ENCODE data around the gene CDS2. TPM values are rescaled to one million over a fixed set of nuclear protein-coding genes. Genes with fewer than 3 reads are reported as not detected.

CDS2 gene
- total RNA-seq, 1 donor: 25.3 TPM

DNA sequence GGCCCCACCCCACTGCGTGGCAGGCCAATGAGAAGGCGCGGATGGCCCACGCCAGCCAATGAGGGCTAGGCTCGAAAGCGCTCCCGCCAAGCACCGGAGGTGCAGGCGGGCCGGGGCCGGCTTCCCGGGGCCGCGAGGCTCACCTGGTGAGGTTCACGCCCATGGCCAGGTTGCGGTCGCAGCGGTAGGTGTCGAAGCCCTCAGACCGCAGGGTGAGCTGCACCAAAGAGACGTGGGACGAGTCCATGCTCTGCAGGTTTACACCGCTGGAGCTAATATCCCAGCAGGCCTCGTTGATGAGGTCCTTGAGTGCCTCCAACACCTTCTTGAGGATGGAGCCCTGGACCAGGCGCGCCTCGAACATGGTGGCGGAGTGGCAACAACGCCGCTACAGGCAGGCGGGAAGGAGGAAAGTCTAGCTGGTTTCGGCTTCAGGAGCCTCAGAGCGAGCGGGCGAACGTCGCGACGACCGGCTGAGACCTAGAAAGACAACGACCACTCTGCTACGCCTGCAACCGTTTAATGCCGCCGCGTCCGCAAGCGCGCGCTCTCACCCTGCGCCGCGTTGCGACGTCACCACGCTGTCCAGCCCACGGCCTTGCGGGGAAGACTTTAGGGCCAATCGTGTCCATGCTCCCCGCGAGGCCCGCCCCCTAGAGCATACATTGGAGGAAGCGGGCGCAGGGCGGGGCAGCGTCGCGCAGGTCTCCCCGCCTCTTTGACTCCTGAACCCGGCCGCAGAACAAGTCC, 7.2 kb upstream of the CDS2 start, which contains the start of gene PCNA:
Gene PCNA, minus strand, starts transcription at position 524 of the 750 bp plus-strand sequence. Its CDS starts 160 bp downstream, at position 364.
- Histone ChIP-seq H3K27ac (ENCODE audit: low read depth, low read length) (peak within 1 kb of the TSS; percentile 84), H3K79me2 (ENCODE audit: insufficient read depth, low read length) (peaks cover 39% of the 10 kb centered on the region), H3K4me3 (ENCODE audit: insufficient read depth, low read length) (peak within 1 kb of the TSS; percentile 97), H4K20me1 (ENCODE audit: insufficient read depth, low read length) (peaks cover 15% of the 10 kb centered on the region), H3K4me2 (ENCODE audit: insufficient read depth, low read length) (peak within 1 kb of the TSS; percentile 99), H3K9me3 (ENCODE audit: low read depth, low read length) (no peaks in the 10 kb centered on the region), H2AFZ (ENCODE audit: low read length) (peak within 1 kb of the TSS; percentile 97), H3K27me3 (ENCODE audit: insufficient read depth, low read length) (no peaks in the 10 kb centered on the region), H3K36me3 (ENCODE audit: insufficient read depth, low read length) (peaks cover 29% of the 10 kb centered on the region), H3K4me1 (ENCODE audit: insufficient read depth, low read length) (peaks cover 22% of the 10 kb centered on the region)
- peak; percentile 99 for DNase-seq (ENCODE audit: insufficient read length, low spot score, missing footprints)
- TF ChIP-seq, protein P1, sequence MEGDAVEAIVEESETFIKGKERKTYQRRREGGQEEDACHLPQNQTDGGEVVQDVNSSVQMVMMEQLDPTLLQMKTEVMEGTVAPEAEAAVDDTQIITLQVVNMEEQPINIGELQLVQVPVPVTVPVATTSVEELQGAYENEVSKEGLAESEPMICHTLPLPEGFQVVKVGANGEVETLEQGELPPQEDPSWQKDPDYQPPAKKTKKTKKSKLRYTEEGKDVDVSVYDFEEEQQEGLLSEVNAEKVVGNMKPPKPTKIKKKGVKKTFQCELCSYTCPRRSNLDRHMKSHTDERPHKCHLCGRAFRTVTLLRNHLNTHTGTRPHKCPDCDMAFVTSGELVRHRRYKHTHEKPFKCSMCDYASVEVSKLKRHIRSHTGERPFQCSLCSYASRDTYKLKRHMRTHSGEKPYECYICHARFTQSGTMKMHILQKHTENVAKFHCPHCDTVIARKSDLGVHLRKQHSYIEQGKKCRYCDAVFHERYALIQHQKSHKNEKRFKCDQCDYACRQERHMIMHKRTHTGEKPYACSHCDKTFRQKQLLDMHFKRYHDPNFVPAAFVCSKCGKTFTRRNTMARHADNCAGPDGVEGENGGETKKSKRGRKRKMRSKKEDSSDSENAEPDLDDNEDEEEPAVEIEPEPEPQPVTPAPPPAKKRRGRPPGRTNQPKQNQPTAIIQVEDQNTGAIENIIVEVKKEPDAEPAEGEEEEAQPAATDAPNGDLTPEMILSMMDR (IDR thresholded peaks at IDR 0.05; ENCODE audit: extremely low read depth, low read depth, low read length): no peak

DNA sequence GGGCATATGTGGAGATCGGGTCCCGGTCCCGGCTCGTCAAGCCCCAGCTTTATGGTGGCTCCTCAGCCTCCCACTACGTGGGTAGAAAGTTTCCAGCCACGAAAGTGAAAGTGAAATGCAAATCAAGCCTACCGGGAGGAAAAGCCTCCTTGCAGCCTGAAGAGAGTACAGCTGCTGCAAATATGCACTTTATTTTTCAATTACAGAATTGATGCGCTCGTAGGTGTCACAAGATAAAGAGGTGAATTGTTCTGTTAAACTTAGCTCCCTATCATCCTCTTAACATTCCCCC, 6.7 kb upstream of the CDS2 start:
- peak overlapping the region; percentile 97 for H3K4me3 ChIP-seq (ENCODE audit: insufficient read depth, low read length)
- H3K27ac ChIP-seq (ENCODE audit: low read depth, low read length): peak overlapping the region; percentile 84
- peak overlapping the region; percentile 99 for H3K4me2 ChIP-seq (ENCODE audit: insufficient read depth, low read length)
- peaks cover 15% of the 10 kb centered on the region for H4K20me1 ChIP-seq (ENCODE audit: insufficient read depth, low read length)
- H3K79me2 ChIP-seq (ENCODE audit: insufficient read depth, low read length): peaks cover 39% of the 10 kb centered on the region
- no peaks in the 10 kb centered on the region for H3K27me3 ChIP-seq (ENCODE audit: insufficient read depth, low read length)
- peak overlapping the region; percentile 89 for H2AFZ ChIP-seq (ENCODE audit: low read length)
- peaks cover 23% of the 10 kb centered on the region for H3K36me3 ChIP-seq (ENCODE audit: insufficient read depth, low read length)
- TF ChIP-seq, protein P1 (IDR thresholded peaks at IDR 0.05; ENCODE audit: extremely low read depth, low read depth, low read length): no peak
- no peak for DNase-seq (ENCODE audit: insufficient read length, low spot score, missing footprints)
- H3K4me1 ChIP-seq (ENCODE audit: insufficient read depth, low read length): peaks cover 22% of the 10 kb centered on the region
- H3K9me3 ChIP-seq (ENCODE audit: low read depth, low read length): no peaks in the 10 kb centered on the region

- TF ChIP-seq, protein P1 (IDR thresholded peaks at IDR 0.05; ENCODE audit: extremely low read depth, low read depth, low read length): no peak
- no peaks in the 10 kb centered on the region for H3K9me3 ChIP-seq (ENCODE audit: low read depth, low read length)
- H3K36me3 ChIP-seq (ENCODE audit: insufficient read depth, low read length): no peaks in the 10 kb centered on the region
- peaks cover 29% of the 10 kb centered on the region for H3K79me2 ChIP-seq (ENCODE audit: insufficient read depth, low read length)
- no peak overlapping the region for H2AFZ ChIP-seq (ENCODE audit: low read length)
- no peak overlapping the region for H3K27ac ChIP-seq (ENCODE audit: low read depth, low read length)
- no peak overlapping the region for H3K4me2 ChIP-seq (ENCODE audit: insufficient read depth, low read length)
- peaks cover 15% of the 10 kb centered on the region for H4K20me1 ChIP-seq (ENCODE audit: insufficient read depth, low read length)
- no peaks in the 10 kb centered on the region for H3K27me3 ChIP-seq (ENCODE audit: insufficient read depth, low read length)
- H3K4me1 ChIP-seq (ENCODE audit: insufficient read depth, low read length): peaks cover 20% of the 10 kb centered on the region
- DNase-seq (ENCODE audit: insufficient read length, low spot score, missing footprints): peak; percentile 62
- H3K4me3 ChIP-seq (ENCODE audit: insufficient read depth, low read length): no peak overlapping the region
Measured at GRCh38 chr20:5122873-5123260, 3.9 kb upstream of the CDS2 start.

DNA sequence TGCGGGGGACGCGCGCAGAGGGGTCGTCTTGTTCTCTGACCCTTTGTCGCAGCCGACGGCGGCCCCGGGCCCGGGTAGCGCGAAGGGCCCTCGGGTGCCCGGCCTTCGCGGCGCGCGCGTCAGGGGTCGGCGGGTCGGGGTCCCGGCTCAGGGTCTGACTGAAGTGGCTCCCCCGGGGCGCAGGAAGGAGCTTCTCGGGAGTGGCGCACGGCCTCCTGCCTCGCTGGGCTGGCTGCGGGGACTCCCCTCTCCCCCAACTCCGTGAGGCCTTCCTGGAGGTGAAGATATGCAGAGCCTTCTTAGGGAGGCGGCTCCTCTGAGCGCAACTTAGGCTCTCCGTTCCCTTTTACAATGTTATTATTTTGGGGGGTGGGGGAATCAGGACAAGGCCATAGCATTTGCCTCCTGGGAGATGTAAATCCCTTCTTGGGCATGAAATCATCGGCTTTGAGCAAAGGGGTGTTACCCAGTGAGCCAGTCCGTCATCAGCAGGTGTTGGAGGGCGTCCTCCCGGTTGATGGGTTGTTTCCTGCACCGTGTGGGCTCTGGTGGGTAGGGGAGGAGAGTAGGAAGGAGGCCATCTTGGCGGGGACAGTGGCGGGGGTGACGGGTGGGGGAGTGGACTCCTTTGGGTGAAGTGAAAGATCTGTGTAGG, 523 bp downstream of the CDS2 start:
- Histone ChIP-seq H3K4me2 (ENCODE audit: insufficient read depth, low read length) (peak overlapping the region; percentile 93), H4K20me1 (ENCODE audit: insufficient read depth, low read length) (peaks cover 5% of the 10 kb centered on the region), H3K4me1 (ENCODE audit: insufficient read depth, low read length) (peaks cover 2% of the 10 kb centered on the region), H3K79me2 (ENCODE audit: insufficient read depth, low read length) (peaks cover 39% of the 10 kb centered on the region), H3K27ac (ENCODE audit: low read depth, low read length) (peak overlapping the region; percentile 71), H3K9me3 (ENCODE audit: low read depth, low read length) (no peaks in the 10 kb centered on the region), H2AFZ (ENCODE audit: low read length) (peak overlapping the region; percentile 88), H3K27me3 (ENCODE audit: insufficient read depth, low read length) (no peaks in the 10 kb centered on the region), H3K36me3 (ENCODE audit: insufficient read depth, low read length) (no peaks in the 10 kb centered on the region), H3K4me3 (ENCODE audit: insufficient read depth, low read length) (peak overlapping the region; percentile 87)
- DNase-seq (ENCODE audit: insufficient read length, low spot score, missing footprints): peak; percentile 81
- TF ChIP-seq, protein P1 (IDR thresholded peaks at IDR 0.05; ENCODE audit: extremely low read depth, low read depth, low read length): no peak
